SK-N-MC (cell line): ENCODE results near the gene COL1A2.
A peak's percentile ranks its signal among the peaks of the same experiment; 100 is the strongest.

Experiments
- DNase-seq: peaks from one replicate; pipeline ENCODE4 v3.0.0-alpha.2; 2011; ENCODE audit warnings: low read depth, low spot score
- H3K27ac ChIP-seq: fragments of 200-600 bp; sonication (generic); 2 replicates; pipeline ENCODE4 v1.5.1; 2016; ENCODE audit warnings: mixed run types
- H3K36me3 ChIP-seq: fragments of 200-600 bp; sonication (generic); 2 replicates; pipeline ENCODE4 v1.6.1; 2017; ENCODE audit warnings: antibody characterized with exemption, low read length, mixed read lengths; ENCODE audit not compliant: insufficient read depth
- H3K4me3 ChIP-seq: fragments of 200-600 bp; sonication (generic); 2 replicates; pipeline ENCODE4 v1.5.1; 2016
- H3K9ac ChIP-seq: fragments of 200-600 bp; sonication (generic); 2 replicates; pipeline ENCODE4 v1.8.0; 2017; ENCODE audit warnings: mixed run types, mixed read lengths; ENCODE audit not compliant: insufficient read length
- H3K9me3 ChIP-seq: fragments of 200-600 bp; sonication (generic); 2 replicates; pipeline ENCODE4 v1.6.1; 2017; ENCODE audit warnings: low read depth, mild to moderate bottlenecking, antibody characterized with exemption, low read length, moderate library complexity, mixed read lengths
- EZH2 ChIP-seq: fragments of 200-600 bp; sonication (generic); IDR thresholded peaks from one replicate; pipeline ENCODE4 v1.6.1; 2017; ENCODE audit warnings: antibody characterized with exemption
- FOXP2 ChIP-seq: optimal IDR thresholded peaks from 2 replicates; pipeline ENCODE3; 2011; ENCODE audit warnings: mild to moderate bottlenecking, moderate library complexity; ENCODE audit not compliant: insufficient read depth; ENCODE audit errors: extremely low read length, control extremely low read depth
- POLR2AphosphoS5 ChIP-seq: IDR thresholded peaks from 2 replicates; pipeline ENCODE4 v1.6.1; 2012; ENCODE audit warnings: mild to moderate bottlenecking, low read depth, low read length, borderline replicate concordance

Gene COL1A2

DNA sequence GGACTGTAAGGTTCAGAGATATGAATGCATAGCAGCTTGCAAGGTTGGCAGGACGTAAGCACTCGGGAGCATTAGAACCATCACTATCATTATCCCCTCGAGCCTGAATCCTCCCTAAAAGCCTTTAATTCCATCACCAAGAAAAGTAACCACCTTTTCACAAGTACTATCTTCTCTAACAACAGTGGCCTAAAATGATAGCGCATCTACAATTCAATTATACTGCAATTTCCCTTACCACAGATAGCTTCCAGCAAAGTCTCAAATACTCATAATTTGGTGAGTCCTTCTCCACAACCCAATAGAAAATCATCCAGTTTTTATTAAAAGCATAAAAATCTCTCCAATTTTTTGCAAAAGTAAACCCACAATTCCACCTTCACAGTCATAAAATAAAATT lies 42.0 kb downstream of the COL1A2 start:
- DNase-seq = no peak
- TF ChIP-seq POLR2AphosphoS5 (no peak), FOXP2 (no peak)
- no peak overlapping the region for H3K27ac ChIP-seq
- no peak overlapping the region for H3K4me3 ChIP-seq
- no peak overlapping the region for H3K9ac ChIP-seq
- H3K9me3 ChIP-seq = no peaks in the 10 kb centered on the region
- H3K36me3 ChIP-seq = no peaks in the 10 kb centered on the region

DNA sequence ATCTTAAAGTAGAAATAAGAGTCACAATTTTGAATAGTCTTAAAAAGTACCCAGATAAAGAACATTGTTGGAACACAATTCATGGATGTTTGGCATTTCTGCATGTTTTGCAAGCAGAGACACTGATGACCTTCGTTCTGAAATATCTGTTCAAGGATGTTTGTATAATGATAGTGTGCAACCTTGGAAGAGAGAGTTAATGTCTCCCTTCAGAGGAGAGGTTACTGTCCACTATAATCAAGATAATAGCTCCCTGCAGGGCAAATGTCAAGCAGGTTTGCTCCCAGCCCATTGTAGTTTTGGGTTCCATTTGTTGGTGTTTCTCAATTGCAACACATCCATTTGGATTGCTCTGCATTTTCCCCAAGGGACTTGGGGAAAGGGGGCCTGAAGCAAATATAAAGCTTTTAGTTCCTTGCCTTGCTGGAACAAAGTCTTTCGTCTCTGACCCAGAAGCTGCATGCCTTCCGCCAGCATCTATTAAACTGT lies 45.2 kb downstream of the COL1A2 start:
- Histone ChIP-seq H3K36me3 (no peaks in the 10 kb centered on the region), H3K27ac (no peak overlapping the region), H3K4me3 (no peak overlapping the region), H3K9ac (no peak overlapping the region), H3K9me3 (no peaks in the 10 kb centered on the region)
- no peak for DNase-seq
- TF ChIP-seq FOXP2 (no peak), POLR2AphosphoS5 (no peak), EZH2 (no peak)

DNA sequence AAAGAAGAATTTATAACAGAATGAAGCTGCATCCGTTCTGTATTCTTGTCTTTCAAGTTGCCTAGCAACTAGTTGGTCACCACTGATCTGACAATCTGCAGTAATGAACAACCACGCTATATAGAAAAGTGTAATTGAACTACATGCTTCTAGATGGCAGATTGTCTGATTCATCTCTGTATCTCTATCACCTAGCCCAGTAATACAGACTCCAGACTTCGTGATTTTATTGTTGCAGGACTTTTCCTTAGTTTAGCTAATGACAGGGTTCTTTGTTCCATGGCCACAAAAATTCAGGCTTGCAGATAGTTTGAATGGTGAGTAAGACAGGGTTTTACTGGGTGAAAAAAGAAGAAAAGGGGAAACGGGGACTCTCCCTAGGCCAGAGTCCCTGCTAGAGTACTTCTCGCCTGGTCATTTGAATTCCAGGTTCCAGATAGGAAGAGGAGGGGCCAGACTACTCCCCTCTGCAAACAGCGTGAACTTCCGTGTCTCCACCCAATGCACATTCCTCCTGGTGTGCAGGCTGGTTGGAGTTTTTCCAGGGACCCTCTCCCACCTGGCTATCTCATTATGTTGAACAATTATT lies 45.9 kb downstream of the COL1A2 start:
- Histone ChIP-seq H3K4me3 (no peak overlapping the region), H3K9me3 (no peaks in the 10 kb centered on the region), H3K9ac (no peak overlapping the region), H3K36me3 (no peaks in the 10 kb centered on the region), H3K27ac (no peak overlapping the region)
- no peak for TF ChIP-seq FOXP2
- no peak for TF ChIP-seq EZH2
- TF ChIP-seq POLR2AphosphoS5 = no peak
- DNase-seq = no peak

DNA sequence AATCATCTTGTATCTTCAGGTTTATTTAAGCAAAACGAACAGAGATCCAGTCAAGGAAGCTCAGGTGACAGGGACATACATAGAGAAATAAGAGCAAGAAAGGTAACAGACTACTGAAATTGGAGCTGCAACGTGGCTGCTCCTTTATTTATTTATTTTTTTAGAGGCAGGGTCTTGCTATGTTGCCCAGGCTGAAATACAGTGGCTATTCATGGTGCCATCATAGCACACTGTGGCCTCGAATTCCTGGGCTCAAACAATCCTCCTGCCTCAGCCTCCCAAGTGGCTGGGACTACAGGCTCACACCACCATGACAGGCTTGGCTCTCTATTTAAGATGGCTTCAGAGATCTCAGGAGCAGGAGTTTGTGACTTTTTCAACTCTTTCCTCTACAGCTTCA lies 46.4 kb downstream of the COL1A2 start:
- Histone ChIP-seq H3K9ac (no peak overlapping the region), H3K4me3 (no peak overlapping the region), H3K27ac (no peak overlapping the region), H3K9me3 (no peaks in the 10 kb centered on the region), H3K36me3 (no peaks in the 10 kb centered on the region)
- no peak for TF ChIP-seq POLR2AphosphoS5
- DNase-seq = no peak

DNA sequence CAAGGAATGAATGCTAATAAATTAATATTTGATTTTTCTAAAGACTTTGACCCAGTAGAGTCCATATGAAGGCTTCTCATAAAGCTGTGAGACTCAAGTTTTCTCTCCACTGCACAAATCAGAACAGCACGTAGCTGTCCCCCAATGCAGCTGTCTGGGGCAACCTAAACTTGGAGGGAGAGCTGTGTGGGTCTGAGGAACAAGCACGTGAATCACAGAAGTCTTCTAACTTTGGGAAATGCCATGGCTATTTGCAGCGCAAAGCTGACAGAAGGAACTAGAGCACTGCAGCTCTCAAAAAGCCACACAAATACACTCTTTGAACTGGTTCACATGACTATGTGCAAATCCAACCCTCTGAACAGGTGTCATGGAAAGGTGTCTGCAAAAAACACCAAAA lies 47.9 kb downstream of the COL1A2 start:
- Histone ChIP-seq H3K4me3 (no peak overlapping the region), H3K9me3 (no peaks in the 10 kb centered on the region), H3K36me3 (no peaks in the 10 kb centered on the region), H3K9ac (no peak overlapping the region), H3K27ac (no peak overlapping the region)
- TF ChIP-seq EZH2 (no peak), FOXP2 (no peak), POLR2AphosphoS5 (no peak)
- DNase-seq = no peak

DNA sequence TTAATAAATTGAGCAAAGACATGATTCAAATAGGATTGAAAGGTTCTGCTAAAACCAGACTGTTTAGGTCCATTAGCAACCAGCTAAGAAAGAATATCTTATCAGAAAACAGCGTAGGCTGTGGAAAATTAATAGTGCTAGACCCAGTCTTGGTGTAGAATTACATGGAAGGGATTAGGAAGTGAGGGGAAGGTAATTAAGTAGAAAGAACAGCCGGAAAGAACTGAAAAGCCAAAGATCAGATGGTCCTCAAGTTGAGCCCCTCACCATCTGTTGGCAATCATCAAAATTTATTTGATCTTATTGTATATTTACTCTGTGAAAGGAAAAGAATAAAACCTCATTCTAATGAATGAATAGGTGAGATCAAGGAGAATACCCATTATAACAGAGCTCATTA lies 50.1 kb downstream of the COL1A2 start:
- no peaks in the 10 kb centered on the region; the same call in 1 of the 2 replicates for H3K9me3 ChIP-seq
- TF ChIP-seq POLR2AphosphoS5 (no peak), FOXP2 (no peak), EZH2 (no peak)
- H3K36me3 ChIP-seq = no peaks in the 10 kb centered on the region
- DNase-seq = no peak
- H3K4me3 ChIP-seq = no peak overlapping the region
- no peak overlapping the region for H3K27ac ChIP-seq
- H3K9ac ChIP-seq = no peak overlapping the region

DNA sequence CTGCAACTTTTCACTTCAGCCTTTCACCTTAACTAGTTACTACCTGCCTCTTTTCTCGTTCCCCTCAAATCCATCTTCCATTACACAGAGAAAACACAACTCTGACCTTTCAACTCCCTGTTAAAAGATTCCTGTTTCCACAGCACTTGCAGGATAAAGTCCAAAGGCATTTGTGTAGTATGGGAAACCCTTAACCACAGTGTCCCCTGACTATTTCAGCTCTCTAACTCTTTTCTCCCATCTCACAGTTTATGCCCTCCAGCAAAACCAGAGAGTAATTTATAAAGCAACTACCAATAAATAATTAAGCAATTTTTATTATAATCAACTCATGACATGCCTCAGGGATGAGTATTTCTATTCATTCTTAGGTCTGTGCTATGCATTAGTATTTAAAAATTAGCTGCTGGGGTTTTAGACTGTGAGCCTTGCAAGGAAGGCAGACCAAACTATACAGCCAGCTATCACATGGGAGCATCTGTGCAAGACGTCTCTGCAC lies 51.0 kb downstream of the COL1A2 start:
- H3K9ac ChIP-seq = no peak overlapping the region
- peak; percentile 65 for DNase-seq
- peak overlapping the region; percentile 48; the same call in 1 of the 2 replicates for H3K4me3 ChIP-seq
- no peaks in the 10 kb centered on the region; the same call in 1 of the 2 replicates for H3K9me3 ChIP-seq
- H3K27ac ChIP-seq = peak overlapping the region; percentile 40; the same call in 1 of the 2 replicates
- TF ChIP-seq FOXP2 (no peak), POLR2AphosphoS5 (no peak), EZH2 (no peak)
- H3K36me3 ChIP-seq = no peaks in the 10 kb centered on the region

DNA sequence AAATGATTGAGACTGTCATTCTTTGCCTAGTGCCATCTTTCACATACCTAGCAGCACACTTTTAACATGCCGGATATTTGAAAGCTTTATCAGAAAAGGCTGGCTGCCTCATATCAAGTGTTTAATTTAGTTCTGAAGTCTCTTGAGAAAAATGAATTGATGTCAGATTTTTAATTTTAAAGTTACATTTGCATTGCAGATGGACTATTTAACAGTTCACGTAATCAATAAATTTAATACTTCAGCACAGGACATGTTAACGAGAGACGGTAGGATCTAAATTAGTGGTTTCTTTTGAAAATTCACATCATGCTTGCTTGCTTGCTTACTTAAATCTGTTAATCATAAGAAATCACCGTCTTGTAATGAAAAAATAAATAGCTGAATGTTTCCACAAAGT lies 51.6 kb downstream of the COL1A2 start:
- no peaks in the 10 kb centered on the region; the same call in 1 of the 2 replicates for H3K9me3 ChIP-seq
- no peak for DNase-seq
- H3K27ac ChIP-seq = no peak overlapping the region
- H3K4me3 ChIP-seq = peak overlapping the region; percentile 48; the same call in 1 of the 2 replicates
- no peak overlapping the region for H3K9ac ChIP-seq
- no peaks in the 10 kb centered on the region for H3K36me3 ChIP-seq
- no peak for TF ChIP-seq FOXP2
- TF ChIP-seq EZH2 = no peak
- no peak for TF ChIP-seq POLR2AphosphoS5
